ENCODE measurements around the gene PDZD2.
"Not testable (repeated sequence)": the region's sequence is repeated elsewhere in the genome, so short reads cannot be mapped to it uniquely, and the experiment has no call there.

The PDZD2 gene

GRCh38 chr5:31963358-31964006, 324.6 kb downstream of the PDZD2 start:
- no peak for DNase-seq (ENCODE audit: low read depth in 2 of 3, low spot score in 1 of 3)

GRCh38 chr5:31964007-31964360, 325.1 kb downstream of the PDZD2 start:
- no peak for DNase-seq (ENCODE audit: low read depth in 2 of 3, low spot score in 1 of 3)

GRCh38 chr5:31965227-31965626, 326.3 kb downstream of the PDZD2 start:
- no peak for DNase-seq (ENCODE audit: low read depth in 2 of 3, low spot score in 1 of 3)

- no peak for DNase-seq (ENCODE audit: low read depth in 2 of 3, low spot score in 1 of 3)
Measured at GRCh38 chr5:31966936-31967335, 328.0 kb downstream of the PDZD2 start.

- no peak for DNase-seq (ENCODE audit: low read depth in 2 of 3, low spot score in 1 of 3)
Measured at GRCh38 chr5:31967461-31967860, 328.5 kb downstream of the PDZD2 start.

GRCh38 chr5:31972558-31972957, 333.6 kb downstream of the PDZD2 start:
- DNase-seq (ENCODE audit: low read depth in 2 of 3, low spot score in 1 of 3) = no peak

GRCh38 chr5:31975189-31975612, 336.3 kb downstream of the PDZD2 start:
- not testable (repeated sequence) for DNase-seq (ENCODE audit: low read depth in 2 of 3, low spot score in 1 of 3)

GRCh38 chr5:31976169-31976568, 337.2 kb downstream of the PDZD2 start:
- no peak for DNase-seq (ENCODE audit: low read depth in 2 of 3, low spot score in 1 of 3)

- no peak for DNase-seq (ENCODE audit: low read depth in 2 of 3, low spot score in 1 of 3)
Measured at GRCh38 chr5:31981361-31981945, 342.5 kb downstream of the PDZD2 start.

- DNase-seq (ENCODE audit: low read depth in 2 of 3, low spot score in 1 of 3) = no peak
Measured at GRCh38 chr5:31982027-31982426, 343.1 kb downstream of the PDZD2 start.

- DNase-seq (ENCODE audit: low read depth in 2 of 3, low spot score in 1 of 3) = no peak
Measured at GRCh38 chr5:31982621-31983020, 343.7 kb downstream of the PDZD2 start.

- no peak for DNase-seq (ENCODE audit: low read depth in 2 of 3, low spot score in 1 of 3)
Measured at GRCh38 chr5:31983851-31984250, 344.9 kb downstream of the PDZD2 start.

- no peak for DNase-seq (ENCODE audit: low read depth in 2 of 3, low spot score in 1 of 3)
Measured at GRCh38 chr5:31984691-31985090, 345.8 kb downstream of the PDZD2 start.

- DNase-seq (ENCODE audit: low read depth in 2 of 3, low spot score in 1 of 3) = no peak
Measured at GRCh38 chr5:31986101-31986500, 347.2 kb downstream of the PDZD2 start.

GRCh38 chr5:31987985-31988710, 349.2 kb downstream of the PDZD2 start:
- DNase-seq (ENCODE audit: low read depth in 2 of 3, low spot score in 1 of 3) = no peak

- DNase-seq (ENCODE audit: low read depth in 2 of 3, low spot score in 1 of 3) = no peak
Measured at GRCh38 chr5:31990081-31990650, 351.2 kb downstream of the PDZD2 start.

- DNase-seq (ENCODE audit: low read depth in 2 of 3, low spot score in 1 of 3) = no peak
Measured at GRCh38 chr5:31990701-31991110, 351.8 kb downstream of the PDZD2 start.

- no peak for DNase-seq (ENCODE audit: low read depth in 2 of 3, low spot score in 1 of 3)
Measured at GRCh38 chr5:31992377-31992776, 353.4 kb downstream of the PDZD2 start.

- DNase-seq (ENCODE audit: low read depth in 2 of 3, low spot score in 1 of 3) = no peak
Measured at GRCh38 chr5:31993165-31993961, 354.4 kb downstream of the PDZD2 start.

GRCh38 chr5:31995006-31995405, 356.1 kb downstream of the PDZD2 start:
- DNase-seq (ENCODE audit: low read depth in 2 of 3, low spot score in 1 of 3) = no peak

GRCh38 chr5:31995714-31996113, 356.8 kb downstream of the PDZD2 start:
- DNase-seq (ENCODE audit: low read depth in 2 of 3, low spot score in 1 of 3) = no peak
